Globus pallidus (tissue), 1 donor: ENCODE results near the gene AKT1.

Experiments
- DNase-seq: peaks from one replicate; pipeline ENCODE4 v3.0.0-alpha.2; 2015; ENCODE audit warnings: low spot score

Gene AKT1

DNA sequence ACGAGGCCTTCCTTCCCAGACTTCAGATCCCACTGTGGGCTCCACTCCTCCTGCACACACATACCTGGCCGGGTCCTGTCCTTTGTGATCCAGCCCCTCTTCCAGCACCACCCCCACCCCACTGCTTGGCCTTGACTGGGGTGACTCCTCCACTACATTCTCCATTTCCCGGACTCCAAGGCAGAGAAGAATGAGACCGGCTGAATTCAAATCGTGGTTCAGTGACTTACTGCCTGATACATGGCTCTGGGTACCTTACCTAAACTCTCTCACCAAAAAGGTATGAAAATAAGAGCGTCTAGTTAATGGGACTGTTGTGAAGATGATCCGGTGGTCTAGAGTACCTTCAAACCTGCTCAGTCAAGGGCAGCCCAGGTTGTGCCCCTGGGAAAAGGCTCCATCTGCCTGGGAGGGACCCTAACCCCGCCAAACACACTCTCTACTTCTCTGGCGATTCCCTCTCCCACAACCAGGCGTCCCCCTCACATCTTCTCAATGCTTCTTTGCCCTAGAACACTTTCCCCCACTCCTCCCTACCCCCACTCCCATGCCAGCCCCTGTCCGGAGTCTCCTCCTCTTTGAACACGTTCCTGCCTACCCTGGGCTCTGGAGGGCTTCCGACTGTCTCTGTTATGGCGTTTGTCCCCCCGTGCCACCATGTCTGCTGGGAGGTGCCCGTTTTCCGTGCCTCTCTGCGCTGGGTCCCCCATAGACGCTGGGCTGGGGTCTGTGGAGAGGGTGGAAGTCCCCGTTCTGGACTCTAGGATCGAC lies 3.9 kb upstream of the AKT1 start:
- DNase-seq, result no peak

DNA sequence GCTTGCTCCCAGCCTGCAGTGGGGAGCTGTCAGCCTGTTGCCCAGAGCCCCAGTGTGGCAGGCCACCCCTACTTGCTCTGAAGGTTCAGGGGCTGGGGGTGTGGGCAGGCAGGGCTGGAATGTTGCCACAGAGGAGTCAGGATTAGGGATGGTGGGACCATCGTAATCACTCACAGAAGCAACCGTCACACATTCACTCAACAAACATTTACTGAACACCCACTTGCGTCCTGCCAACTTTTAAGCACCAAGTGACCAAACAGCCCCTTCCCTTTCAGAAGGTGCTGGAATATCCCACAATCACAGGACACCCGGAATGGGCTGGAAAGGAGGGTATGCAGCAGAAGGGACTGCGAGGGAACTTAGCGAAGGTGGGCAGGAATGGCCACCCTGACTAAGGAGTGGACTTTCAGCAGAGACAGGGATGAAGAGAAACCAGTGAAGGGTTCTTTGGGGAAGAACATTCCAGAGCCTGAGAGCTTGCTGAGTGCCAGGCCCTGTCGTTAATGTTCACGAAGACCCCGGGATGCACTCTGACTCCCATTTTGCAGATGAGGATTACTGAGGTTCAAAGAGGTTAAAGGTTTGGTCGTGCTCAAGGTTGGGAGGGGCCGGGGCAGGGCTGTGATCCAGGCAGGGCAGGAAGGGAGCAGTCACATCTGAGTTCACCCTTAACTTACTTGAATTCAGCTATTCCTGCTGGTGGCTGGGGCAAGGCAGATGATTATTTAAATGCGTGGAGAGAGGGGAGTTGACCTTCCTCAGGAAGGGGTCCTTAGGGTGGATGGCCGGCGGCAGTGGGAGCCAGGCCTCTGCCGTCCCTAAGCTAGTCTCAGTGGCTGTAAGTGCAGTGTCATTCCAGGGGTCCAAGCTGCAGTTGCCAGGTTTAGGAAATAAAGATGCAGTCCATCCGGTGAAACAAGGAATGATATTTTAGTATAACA lies 3.0 kb upstream of the AKT1 start:
- DNase-seq, result no peak

DNA sequence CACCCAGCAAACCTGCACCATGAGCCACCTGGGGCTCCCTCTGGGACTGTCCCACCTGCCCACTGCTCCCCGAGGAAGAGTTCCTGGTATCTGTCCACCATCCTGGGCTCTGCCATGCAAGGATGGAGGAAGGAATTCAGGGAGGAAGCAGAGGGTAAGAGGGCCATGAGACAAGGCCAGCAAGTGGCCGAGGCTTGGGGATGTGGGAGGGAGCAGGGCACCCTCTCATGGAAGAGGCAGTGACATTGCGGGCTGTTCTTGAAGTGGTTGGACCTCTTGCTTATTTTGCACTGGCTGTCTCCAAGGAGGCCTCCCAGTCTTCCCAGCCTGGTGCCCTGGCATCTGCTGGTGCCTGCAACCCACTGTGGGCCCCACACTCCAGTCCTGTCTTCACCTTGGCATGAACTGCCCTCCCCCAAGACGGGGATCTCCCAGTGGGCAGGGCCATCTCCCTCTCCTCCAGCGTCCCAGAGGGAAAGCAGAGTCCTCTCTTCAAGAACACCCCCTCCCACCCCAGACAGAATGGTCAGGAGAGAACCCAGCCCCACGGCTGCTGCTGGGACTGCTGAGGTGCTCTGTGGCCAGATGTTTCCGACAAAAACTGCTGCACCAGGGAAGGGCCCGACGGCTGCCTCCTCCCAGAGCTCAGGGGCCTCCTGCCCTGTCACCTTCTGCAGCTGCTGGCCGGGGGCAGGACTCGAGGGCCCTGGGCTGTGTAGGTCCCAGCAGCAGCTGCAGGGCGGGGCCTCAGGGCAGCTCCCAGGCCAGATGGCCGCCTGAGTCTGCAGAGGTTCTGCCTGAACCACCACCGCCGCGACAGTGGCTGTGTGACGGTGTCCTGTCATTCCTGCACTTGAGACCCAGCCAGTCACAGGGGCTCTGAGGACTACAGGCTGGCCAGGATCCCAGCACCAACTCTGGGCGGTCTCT lies 1.8 kb upstream of the AKT1 start:
- DNase-seq, result no peak

DNA sequence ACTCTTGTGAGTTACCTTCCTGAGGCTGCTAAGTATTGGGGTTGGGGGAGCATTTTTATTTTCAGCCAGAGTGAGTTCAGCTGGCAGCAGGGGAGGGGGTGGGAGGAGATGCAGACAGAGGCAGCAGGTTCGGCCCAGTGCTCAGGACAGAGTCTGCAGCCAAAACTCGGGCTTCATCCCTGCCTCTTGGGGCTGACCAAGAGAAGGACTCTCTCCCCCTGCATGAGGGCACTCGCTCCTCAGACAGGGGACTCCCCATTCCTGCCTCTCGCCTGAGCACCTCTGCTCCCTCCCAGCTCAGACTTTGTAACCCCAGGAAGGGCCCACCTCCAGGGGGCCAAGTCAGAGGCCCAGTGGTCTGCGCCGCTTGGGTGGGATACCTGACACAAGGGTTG lies 1.1 kb upstream of the AKT1 start:
- DNase-seq, result no peak

DNA sequence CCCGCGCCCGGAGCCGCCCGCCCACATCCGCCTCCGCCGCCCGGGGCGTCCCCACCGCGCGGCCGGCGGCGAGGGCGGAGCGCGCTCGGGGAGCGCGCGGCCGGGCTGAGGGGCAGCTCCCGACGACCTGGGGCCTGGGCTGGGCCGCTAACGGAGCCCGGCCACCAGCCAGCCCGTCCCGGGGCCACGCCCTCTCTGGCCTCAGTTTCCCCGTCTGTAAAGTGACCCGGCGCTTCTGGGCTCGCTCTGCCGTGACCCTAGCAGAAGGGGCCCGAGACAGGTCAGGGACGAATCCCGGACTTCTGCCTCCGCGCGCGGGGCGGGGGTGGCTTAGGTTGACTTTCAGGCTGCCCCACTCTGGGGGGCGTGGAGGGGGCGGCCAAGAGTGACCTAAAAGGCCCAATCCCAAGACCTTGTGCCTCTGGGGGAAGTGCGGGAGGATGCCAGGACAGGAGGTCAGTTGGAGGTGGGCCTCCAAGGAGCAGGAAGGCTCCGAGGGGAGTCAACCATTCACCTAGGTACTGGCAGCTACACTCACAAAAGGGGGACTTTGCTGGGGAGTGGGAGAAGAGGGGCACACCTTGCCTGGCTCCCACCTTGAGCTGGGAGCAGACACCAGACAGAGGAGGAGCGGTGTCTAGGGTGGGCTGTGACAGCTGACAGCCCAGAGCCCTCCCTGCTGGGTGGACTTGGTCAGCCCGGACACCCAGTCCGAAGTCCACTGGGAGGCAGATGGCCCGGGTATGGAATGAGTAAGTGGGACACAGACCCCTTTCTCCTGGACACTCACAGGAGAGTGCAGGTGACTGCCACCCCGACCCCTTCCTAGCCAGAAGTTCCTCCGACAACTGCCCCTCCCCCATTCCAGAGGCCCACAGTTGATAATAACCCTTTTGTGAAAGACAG lies 486 bp upstream of the AKT1 start:
- peak; percentile 38 for DNase-seq

DNA sequence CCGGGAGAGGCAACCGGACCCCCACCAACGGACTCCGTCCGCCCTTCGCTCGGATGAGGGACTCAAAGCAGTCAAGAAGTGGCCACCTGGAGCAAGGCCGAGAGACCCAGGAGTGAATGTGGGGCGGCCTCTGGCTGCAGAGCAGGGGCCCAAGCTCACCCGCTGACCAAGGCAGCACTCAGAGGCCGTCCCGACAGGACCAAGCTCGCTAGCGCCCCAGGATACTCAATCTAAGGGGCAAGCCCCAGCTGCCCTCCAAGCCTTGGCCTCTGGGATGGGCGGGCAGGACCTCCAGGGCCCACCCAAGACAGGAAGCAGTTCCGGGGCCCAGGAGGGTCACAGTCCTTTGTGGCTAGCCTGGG lies 936 bp downstream of the AKT1 start:
- no peak for DNase-seq

DNA sequence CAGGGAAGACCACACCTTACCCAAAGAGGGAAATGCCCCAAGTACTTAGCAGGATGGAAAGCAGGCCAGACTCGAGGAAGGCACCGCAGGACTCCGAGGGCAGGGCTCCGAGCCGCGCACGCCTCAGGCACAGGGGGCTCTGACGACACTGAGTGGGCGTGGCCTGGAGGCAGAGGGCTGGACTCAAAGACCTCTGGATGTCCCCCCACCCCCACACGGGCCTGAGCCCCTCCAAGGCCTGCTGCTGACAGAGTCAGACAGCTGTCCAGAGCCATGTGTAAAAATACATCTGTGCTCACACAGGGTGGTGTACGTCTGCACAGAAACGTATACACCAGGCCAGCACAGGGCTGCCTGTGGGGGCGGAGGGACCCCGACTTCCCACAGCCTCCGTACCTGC lies 1.4 kb downstream of the AKT1 start:
- no peak for DNase-seq

DNA sequence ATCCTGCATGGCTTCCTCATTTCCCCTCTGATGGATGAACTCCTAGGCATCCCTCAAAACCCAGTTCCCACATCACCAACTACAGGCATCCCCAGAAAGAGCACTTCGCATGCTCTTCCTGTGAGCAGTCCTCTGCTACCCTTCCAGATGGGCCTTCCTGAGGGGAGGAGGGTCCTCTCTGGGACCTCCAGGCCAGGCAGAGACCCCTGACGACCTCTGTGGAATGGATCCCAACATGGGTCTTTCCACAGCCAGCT lies 1.9 kb downstream of the AKT1 start:
- DNase-seq, result no peak

DNA sequence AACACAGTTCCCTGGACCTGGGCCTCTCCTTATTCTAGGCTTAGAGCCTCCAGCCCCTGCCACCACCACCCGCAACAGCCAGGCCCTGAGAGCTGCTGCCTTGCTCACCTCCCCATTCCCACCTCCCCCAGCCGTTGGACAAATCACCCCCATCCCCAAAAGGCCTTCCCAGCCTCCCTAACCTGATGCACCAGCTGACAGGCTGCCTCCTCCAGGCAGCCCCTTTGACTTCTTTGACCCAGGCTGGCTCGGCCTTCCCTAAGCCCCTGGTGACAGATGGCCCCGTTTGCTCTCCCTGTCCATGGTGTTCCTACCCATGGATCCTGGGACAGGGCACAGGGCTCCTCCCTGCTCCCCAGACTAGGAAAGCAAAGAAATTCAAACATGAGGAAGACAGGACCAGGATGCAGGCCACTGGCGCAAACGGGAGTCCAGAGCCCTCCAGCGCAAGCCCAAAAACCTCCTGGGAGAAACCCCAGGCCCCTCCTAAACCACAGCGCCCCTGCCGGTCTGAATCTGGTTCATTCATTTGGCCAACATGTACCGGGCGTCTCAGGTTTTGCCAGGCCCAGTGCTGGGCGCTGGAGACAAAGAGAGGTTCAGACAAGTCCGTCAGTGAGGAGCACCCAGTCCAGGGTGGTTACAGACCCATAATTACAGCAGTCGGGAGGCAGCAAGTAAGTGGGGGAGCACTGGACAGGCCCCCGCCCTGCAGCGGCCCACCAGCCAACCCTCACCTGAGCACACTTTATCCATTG lies 2.4 kb downstream of the AKT1 start:
- DNase-seq, result no peak

DNA sequence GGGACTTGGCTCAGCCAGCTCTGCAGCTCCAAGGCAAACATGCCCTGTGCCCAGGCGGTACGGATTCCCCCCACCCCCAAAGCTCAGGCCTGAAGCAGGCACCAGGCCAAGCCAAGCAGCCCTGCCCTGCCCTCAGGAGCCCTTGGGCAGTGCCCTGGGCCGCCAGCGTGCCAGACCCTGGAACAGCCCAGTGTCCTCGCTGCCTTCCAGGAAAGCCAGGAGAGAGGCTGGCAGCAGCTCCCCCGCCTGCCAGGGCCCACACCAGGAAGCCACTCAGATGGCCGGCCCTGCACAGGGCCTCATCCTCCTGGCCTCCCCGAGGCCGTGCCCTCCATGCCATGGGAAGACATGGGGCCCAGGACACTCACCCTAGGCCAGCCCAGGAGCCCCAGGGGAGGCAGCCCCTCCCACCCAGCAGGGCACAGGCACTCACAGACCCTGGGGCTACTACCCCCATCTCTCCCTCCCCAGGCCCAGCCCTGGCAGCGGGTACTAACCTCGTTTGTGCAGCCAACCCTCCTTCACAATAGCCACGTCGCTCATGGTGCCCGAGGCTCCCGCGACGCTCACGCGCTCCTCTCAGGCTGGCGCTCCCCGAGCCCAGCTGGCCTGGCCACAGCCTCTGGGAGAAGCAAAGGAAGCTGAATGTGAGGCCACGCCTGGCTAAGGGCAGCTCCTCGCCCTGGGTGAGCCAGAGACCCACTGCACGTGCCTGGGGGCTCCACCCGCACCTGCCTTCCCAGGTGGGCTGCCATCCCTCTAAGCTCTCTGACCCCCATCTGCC lies 3.3 kb downstream of the AKT1 start:
- no peak for DNase-seq

DNA sequence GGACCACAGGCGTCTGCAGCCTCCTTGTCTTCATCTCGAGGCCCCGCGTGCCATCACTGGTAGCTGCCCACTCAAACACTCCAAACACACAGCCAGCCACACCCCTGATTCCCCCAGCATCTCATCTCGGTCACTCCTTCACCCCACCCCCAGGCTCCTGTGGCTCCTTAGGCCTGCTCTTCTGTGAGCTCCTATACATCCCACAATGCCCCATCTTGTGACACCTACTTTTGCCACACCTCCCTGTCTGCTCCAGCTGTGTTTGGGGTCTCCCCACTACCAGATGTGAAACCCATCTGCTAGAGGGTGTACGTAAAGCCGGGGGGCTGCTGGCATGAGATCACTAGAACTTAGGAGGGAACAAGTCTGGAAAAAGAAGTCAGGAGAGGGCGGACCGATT lies 4.1 kb downstream of the AKT1 start:
- DNase-seq, result no peak

DNA sequence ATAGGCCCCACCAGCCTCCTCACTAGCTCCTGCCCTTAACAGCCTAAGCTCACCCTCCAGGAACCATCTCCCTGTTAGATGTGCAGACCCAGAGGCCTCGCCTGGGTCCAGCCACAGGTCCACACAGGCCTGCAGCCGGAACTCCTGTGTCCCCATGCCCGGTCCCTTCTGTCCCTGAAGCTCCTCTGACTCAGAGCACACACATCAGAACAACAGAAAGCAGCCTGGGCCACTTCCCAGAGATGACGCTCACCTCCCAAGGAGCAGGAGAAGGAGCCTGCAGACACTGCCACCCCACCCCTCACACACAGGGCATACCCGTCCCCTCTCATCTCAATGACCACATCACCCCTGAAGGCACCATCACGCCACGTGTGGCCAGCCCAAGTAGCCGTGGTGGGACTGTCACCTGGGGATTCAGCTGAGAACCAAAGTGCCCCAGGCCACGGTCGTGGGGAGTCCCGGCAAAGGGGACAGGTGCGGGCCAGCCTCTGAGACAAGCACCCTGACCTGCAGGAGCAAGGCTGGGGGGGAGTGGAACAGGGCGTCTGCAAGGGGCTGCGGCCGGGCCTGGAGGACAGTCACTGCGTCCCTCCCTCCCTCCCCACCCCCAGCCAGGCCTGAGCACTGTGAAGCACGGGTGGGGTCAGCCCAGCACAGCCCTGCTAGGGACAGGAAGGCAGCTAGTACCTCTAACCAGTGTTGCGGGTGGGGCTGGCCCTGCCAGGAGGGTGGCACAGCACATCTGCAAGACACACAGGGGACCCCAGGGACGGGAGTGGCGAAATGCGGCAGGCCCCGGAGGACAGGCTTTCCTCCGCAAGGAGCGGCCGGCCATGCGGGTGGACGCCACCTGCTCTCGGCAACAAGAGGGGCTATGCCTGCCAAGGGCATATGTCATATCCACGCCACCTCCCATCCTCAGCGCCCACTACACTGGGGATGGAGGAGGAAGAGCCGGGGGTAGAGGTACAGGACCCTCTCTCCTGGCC lies 5.5 kb downstream of the AKT1 start:
- no peak for DNase-seq

DNA sequence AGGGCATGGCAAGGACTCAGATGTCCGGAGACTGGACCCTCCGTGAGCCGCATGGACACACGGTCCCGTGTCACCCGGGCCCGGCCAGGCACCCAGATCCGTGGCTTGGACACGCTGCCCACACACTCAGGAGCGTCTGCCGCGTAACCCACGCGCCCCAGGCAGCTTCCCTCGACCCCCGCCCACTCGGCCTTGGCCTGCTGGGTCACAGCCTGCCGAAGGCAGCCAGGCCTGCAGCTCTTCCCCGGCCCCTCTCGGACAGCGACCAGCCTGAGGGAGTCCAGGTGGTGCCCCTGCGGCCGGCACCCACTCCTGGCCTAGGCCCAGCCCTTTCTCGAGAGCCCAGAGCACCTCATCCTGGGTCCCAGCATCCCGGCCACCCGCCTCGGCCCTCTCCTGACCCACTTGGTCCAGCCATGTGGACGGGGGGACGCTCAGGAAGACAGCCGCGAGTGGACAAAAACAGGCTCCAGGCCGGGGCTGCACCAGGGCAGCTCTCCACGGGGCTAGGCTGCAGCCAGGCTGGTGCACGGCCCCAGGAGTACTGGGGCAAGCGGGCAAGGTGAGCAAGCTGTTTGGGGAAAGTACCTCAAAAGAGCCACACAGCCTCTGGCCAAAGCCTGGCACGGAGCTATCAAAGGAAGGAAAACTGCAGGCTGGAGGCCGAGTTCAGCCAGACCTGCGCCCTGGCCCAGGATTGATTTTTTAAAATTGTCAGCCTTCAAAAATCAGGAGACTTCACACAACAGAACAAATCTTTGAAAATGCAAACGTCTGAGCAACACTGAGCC lies 6.5 kb downstream of the AKT1 start:
- DNase-seq, result no peak

DNA sequence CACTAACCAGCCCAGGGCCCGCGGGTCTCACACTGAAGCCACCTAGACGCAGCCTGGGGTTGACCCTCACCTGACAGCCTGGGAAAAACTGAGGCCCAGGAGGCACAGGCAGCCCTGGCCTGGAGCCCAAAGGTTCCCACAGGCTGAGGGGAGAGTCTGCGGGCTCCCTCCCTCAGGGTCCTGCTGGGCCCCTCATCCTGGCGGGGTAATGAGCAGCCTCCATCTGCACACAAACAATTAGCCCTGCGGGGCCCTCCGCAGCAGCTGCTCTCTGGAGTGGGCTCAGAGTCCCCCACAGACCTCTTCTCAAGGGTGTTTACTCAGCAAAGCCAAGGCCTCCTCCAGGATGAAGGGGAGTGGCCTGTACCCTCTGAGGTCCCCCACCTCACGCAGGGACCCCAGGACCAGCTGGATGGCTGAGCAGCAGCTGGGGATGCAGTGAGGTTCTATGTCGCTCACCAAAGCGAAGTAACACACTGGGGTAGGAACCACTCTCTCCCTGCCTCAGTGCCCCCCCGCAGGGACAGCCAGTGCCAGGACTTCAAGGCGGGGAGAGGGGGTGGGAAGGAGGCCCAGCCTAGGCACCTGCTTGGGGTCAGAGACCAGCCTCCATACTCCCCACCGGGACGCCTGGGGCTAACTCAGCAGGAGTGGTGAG lies 7.3 kb downstream of the AKT1 start:
- DNase-seq, result no peak

DNA sequence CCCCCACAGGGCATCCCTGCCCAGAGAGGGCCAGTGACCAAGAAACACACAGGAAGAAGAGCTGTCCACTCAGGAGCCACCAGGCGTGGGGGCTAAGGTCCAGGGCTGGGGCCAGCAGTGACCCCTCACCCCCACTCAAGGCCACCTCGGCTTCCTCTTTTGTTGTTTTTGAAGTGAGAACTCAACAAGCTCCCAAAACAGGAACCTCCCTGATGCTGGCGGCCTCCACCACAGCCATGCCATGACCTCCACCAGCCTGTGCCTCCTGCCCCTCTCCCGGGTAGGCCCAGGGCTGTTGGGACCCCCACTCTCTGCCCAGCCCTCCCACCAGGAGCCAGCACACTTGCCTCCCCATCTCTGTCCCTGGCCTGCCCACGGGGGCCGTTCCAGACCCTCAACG lies 7.8 kb downstream of the AKT1 start:
- no peak for DNase-seq

DNA sequence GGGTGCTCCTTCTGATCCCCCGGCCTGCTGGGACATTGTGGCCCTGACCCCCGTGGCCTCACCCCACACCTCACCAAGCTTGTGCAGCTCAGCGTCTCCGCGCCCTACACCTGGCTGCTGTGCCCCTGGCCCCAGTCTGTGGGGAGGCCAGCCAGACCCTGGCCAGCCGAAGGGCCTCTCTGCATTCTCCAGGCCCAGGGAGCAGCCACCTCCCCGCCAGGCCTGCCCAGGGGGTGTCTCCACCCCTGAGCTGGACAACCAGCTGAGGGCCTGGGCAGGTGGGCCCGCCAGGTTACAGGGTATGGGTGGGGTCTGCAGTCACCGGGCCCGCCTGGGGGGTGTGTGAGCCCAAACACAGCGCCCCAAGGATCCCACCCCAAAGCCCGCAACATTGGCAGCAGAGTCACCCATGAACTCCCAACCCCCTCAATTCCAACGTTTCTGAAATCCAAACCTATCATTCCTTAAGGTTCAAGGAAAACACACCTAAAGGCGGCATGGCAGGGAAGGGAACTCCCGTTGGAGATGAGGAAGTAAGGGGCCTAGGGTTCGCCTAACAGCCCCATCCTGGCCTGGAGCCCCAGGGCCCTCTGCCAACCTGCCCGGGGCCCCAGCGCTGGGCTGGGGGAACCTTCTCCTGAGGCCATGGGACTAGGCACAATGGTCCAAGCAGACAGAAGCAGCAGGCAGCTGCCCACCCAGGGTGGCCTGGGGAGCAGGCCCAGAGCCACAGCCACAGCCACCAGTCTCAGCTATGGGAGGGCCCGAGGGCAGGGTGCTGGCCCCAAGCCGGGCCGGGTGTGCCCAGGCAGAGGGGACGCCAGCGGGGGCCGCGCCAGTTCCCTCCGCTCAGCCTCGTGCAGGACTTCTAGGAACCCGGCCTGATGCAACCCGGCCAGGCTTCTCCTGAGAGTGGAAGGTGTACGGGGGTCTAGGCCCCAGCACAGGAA lies 8.5 kb downstream of the AKT1 start:
- no peak for DNase-seq
